B cell (primary cell): ENCODE measurements around the gene MYH7. TPM values are rescaled to one million over a fixed set of nuclear protein-coding genes. Genes with fewer than 3 reads are reported as not detected.

Experiments used
- ATAC-seq: fragments of 200-7000 bp; cut with Tn5 transposase; one replicate; pipeline ENCODE4 v1.10.0; 2021; ENCODE audit warnings: low read depth, mild to moderate bottlenecking, moderate number of reproducible peaks, moderate library complexity
- CTCF ChIA-PET: fragments of 350-600 bp; sonication (Branson Sonifier 250); formaldehyde crosslinking; loops from one replicate; lab custom pipeline; 2021; ENCODE audit warnings: antibody characterized with exemption, inconsistent platforms; lab: Charles Lee
- POLR2A ChIA-PET: fragments of 350-600 bp; sonication (Branson Sonifier 250); formaldehyde crosslinking; loops from one replicate; lab custom pipeline; 2021; ENCODE audit warnings: antibody characterized with exemption; lab: Charles Lee
- DNase-seq: peaks from one replicate; pipeline ENCODE4 v3.0.0; 2013
- H2AFZ ChIP-seq: 2 replicates; pipeline ENCODE4 v1.6.1; 2012; ENCODE audit warnings: mild to moderate bottlenecking, low read depth, low read length; ENCODE audit not compliant: insufficient read depth, poor library complexity, severe bottlenecking
- H3K27ac ChIP-seq, 2 donors: 1 replicate in 1 of 2; 2 replicates in 1 of 2; pipeline ENCODE4 v1.5.1; 2012 to 2013; ENCODE audit warnings: low read length in 2 of 2, mild to moderate bottlenecking in 2 of 2, moderate library complexity in 1 of 2
- H3K27me3 ChIP-seq, 4 experiments: fragments of 200-600 bp in 1 of 4; sonication (generic) in 1 of 4; replicated peaks in 1 of 4; 1 replicate in 2 of 4; 2 replicates in 2 of 4; pipeline versions ENCODE4 v1.6.1 to v1.7.0; 2013 to 2016; ENCODE audit warnings: low read length in 3 of 4, mild to moderate bottlenecking in 2 of 4, mixed read lengths in 1 of 4, moderate library complexity in 1 of 4; ENCODE audit not compliant: insufficient read depth in 4 of 4, control insufficient read depth in 3 of 4; ENCODE audit errors: control extremely low read depth in 1 of 4
- H3K36me3 ChIP-seq, 2 experiments: replicated peaks in 1 of 2; 1 replicate in 1 of 2; 2 replicates in 1 of 2; pipeline versions ENCODE4 v1.6.1 to v1.7.1; 2013; ENCODE audit warnings: low read length in 1 of 2; ENCODE audit not compliant: insufficient read depth in 2 of 2, control insufficient read depth in 1 of 2; ENCODE audit errors: control extremely low read depth in 1 of 2, extremely low read depth in 1 of 2
- H3K4me1 ChIP-seq, 2 donors: fragments of 200-600 bp in 1 of 2; sonication (generic) in 1 of 2; 1 replicate in 1 of 2; 2 replicates in 1 of 2; pipeline versions ENCODE4 v1.5.1 to v1.6.1; 2013 to 2017; ENCODE audit warnings: low read length in 2 of 2; ENCODE audit not compliant: control insufficient read depth in 2 of 2, insufficient read depth in 2 of 2
- H3K4me2 ChIP-seq: replicated peaks from 2 replicates; pipeline ENCODE3; 2012; ENCODE audit warnings: mild to moderate bottlenecking, low read depth, low read length; ENCODE audit not compliant: poor library complexity, severe bottlenecking
- H3K4me3 ChIP-seq, 5 experiments: fragments of 200-600 bp in 1 of 5; sonication (generic) in 1 of 5; 1 replicate in 3 of 5; 2 replicates in 2 of 5; pipeline versions ENCODE4 v1.5.1 to v1.7.0; 2011 to 2016; ENCODE audit warnings: low read length in 4 of 5, mild to moderate bottlenecking in 4 of 5, low read depth in 2 of 5, control low read depth in 1 of 5, moderate library complexity in 1 of 5; ENCODE audit not compliant: insufficient read depth in 1 of 5; ENCODE audit errors: control extremely low read depth in 1 of 5, extremely low read depth in 1 of 5
- H3K79me2 ChIP-seq: fragments of 200-600 bp; sonication (generic); one replicate; pipeline ENCODE4 v1.6.0; 2016; ENCODE audit warnings: low read length; ENCODE audit not compliant: control insufficient read depth, insufficient read depth
- H3K9ac ChIP-seq: fragments of 200-600 bp; sonication (generic); 2 replicates; pipeline ENCODE4 v1.6.1; 2017; ENCODE audit warnings: mild to moderate bottlenecking, low read length, moderate library complexity
- H3K9me3 ChIP-seq, 3 donors: one replicate each; pipeline versions ENCODE4 v1.6.1 to v1.7.1; 2013; ENCODE audit warnings: low read length in 2 of 3; ENCODE audit not compliant: control insufficient read depth in 2 of 3, insufficient read depth in 1 of 3; ENCODE audit errors: control extremely low read depth in 1 of 3
- H4K20me1 ChIP-seq: 2 replicates; pipeline ENCODE4 v1.6.0; 2012; ENCODE audit warnings: mild to moderate bottlenecking, low read length; ENCODE audit not compliant: insufficient read depth, control insufficient read depth, poor library complexity, severe bottlenecking
- H3K27ac Mint-ChIP-seq: one replicate; pipeline ENCODE4 v1.8.0; 2021; ENCODE audit warnings: mixed read lengths
- H3K27me3 Mint-ChIP-seq: one replicate; pipeline ENCODE4 v1.8.0; 2021; ENCODE audit warnings: mixed read lengths
- H3K4me1 Mint-ChIP-seq: one replicate; pipeline ENCODE4 v1.8.0; 2021; ENCODE audit warnings: mixed read lengths
- H3K4me3 Mint-ChIP-seq: one replicate; pipeline ENCODE4 v1.8.0; 2021; ENCODE audit warnings: mixed read lengths
- H3K9me3 Mint-ChIP-seq: one replicate; pipeline ENCODE4 v1.8.0; 2022; ENCODE audit warnings: mixed read lengths; ENCODE audit not compliant: insufficient read depth
- CTCF ChIP-seq: fragments of 200-600 bp; IDR thresholded peaks from one replicate; pipeline ENCODE4 v1.8.0; 2022; ENCODE audit warnings: antibody characterized with exemption, mild to moderate bottlenecking
- EZH2 ChIP-seq: IDR thresholded peaks from 2 replicates; pipeline ENCODE4 v1.6.1; 2012; ENCODE audit warnings: borderline replicate concordance, low read depth, mild to moderate bottlenecking, moderate library complexity, low read length; ENCODE audit not compliant: insufficient read depth, poor library complexity, severe bottlenecking
- WGBS: methylation state at CpG from one replicate; pipeline ENCODE4 v1.1.5; 2013; ENCODE audit warnings: missing lambda C conversion rate; ENCODE audit not compliant: insufficient coverage; 5-methylcytosine and 5-hydroxymethylcytosine counted together
- intact Hi-C: fragments of 100-400 bp; cut with micrococcal nuclease; formaldehyde crosslinking; loops from one replicate; pipeline ENCODE4 v1.10.0; 2022
- polyA plus RNA-seq: library from polyadenylated mRNA; depleted of rRNA; stranded (reverse); fragments of >200 nt; gene quantifications from 2 replicates; pipeline ENCODE4 v1.2.3, GENCODE V29; 2012
- total RNA-seq, 2 donors: library from RNA; stranded (reverse); fragments of 120-200 nt in 1 of 2; gene quantifications; 1 replicate in 1 of 2; 2 replicates in 1 of 2; pipeline versions ENCODE4 v1.2.3 to v1.2.4, GENCODE V29; 2013 to 2022

The MYH7 gene
- total and polyA plus RNA-seq, 2 donors (not counting 1 experiment from before 2014, with no cell fraction given), result not detected

DNA sequence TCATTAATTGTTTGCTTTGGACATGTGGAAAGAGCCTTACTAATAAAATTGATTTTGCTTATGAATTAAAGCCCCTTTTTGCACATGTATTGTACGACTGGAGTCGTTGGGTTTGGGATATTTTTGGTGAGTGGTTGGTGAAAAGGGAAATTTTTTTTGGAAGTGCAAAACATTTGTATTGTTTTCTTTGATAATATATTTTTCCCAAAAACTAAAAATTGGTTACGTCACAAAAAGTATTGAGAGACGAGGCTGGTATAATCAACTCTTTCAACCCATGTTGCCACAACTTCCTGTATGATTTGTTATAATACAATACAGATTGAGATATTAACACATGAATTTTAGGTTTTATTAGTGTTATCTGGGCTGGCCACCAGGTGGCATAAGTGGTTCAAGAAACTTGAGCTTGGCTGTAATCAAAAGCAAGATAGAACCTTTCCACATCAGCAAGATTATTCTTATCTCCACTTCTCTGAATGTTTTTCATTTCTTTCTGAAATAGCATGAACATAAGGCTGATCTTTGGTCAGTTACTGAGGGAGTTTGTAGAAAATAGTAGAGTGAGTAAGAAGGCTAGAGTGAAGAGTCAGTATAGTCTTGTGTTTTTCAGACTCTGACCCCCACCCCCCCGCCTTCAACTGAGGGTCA lies 42.8 kb upstream of the MYH7 start:
- ChIA-PET POLR2A (no interaction called here), CTCF (interaction anchor here (0.6 to 9.6 kb wide), 21 partner anchors 8 to 631 kb away, joined by 3 to 335 read pairs (median 4); partner anchors contain the start of genes AP1G2, NGDN, THTPA and ZFHX2)
- Histone ChIP-seq H3K79me2 (no peaks in the 10 kb centered on the region), H3K4me2 (no peak overlapping the region), H3K4me1 (no peaks in the 10 kb centered on the region), H2AFZ (no peak overlapping the region), H3K9me3 (no peaks in the 10 kb centered on the region), H3K36me3 (peaks cover 23 to 51% of the 10 kb centered on the region in 2 experiments), H3K27ac (peak overlapping the region in 1 of 2 donors; percentile 4), H3K27me3 (no peaks in the 10 kb centered on the region), H4K20me1 (no peaks in the 10 kb centered on the region), H3K4me3 (no peak overlapping the region), H3K9ac (no peak overlapping the region)
- DNase-seq (peak; percentile 79), ATAC-seq (peak; percentile 73)
- H3K4me3 Mint-ChIP-seq, result no peak overlapping the region
- no peaks in the 10 kb centered on the region for H3K4me1 Mint-ChIP-seq
- H3K27me3 Mint-ChIP-seq, result no peaks in the 10 kb centered on the region
- no peaks in the 10 kb centered on the region for H3K9me3 Mint-ChIP-seq
- H3K27ac Mint-ChIP-seq, result no peak overlapping the region
- peak; percentile 81 for TF ChIP-seq CTCF
- no peak for TF ChIP-seq EZH2
- WGBS, result no CpG with 5 or more reads among the region's 5 CpGs
- intact Hi-C loops, result loop anchor here (1.0 to 5.0 kb wide), 4 partner anchors 9 to 476 kb away; partner anchors contain the start of gene NGDN

DNA sequence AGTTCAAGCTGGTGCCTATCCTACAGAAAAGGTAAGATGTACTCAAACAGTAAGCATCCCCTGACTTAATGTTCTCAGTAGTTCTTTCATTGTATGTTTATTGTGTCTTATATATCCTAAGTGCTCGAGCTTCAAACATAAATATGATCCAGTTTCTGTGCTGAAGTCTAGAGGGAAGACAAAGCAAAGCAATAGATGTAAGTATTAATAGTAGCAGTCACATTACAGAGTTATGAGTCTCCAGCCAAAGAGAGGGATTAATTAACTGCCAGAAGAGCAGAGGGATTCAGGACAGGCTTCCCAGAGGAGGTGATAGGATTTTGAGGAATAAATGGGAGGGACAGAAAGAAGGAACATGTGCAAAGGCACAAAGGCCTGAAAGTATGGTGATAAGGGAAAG lies 35.5 kb upstream of the MYH7 start:
- POLR2A ChIA-PET, result interaction anchor here (0.5 kb wide), 1 partner anchor 81 kb away, joined by 5 read pairs; the partner anchor contains the start of gene ZFHX2
- ATAC-seq, result no peak
- H3K4me1 Mint-ChIP-seq, result peaks cover 7% of the 10 kb centered on the region
- Histone ChIP-seq H3K4me3 (no peak overlapping the region), H3K9ac (no peak overlapping the region), H3K9me3 (peaks cover 0 to 6% (median 0%) of the 10 kb centered on the region in 3 donors), H3K4me1 (peaks cover 11 to 15% of the 10 kb centered on the region in 2 donors), H2AFZ (no peak overlapping the region), H4K20me1 (peaks cover 6% of the 10 kb centered on the region), H3K36me3 (peaks cover 11 to 41% of the 10 kb centered on the region in 2 experiments), H3K79me2 (peaks cover 18% of the 10 kb centered on the region), H3K4me2 (no peak overlapping the region), H3K27ac (no peak overlapping the region), H3K27me3 (no peaks in the 10 kb centered on the region)
- peak overlapping the region; percentile 50 for H3K27ac Mint-ChIP-seq
- peaks cover 3% of the 10 kb centered on the region for H3K27me3 Mint-ChIP-seq
- no peaks in the 10 kb centered on the region for H3K9me3 Mint-ChIP-seq
- WGBS, result no CpG with 5 or more reads among the region's 1 CpG
- TF ChIP-seq CTCF (no peak), EZH2 (no peak)
- peak overlapping the region; percentile 62 for H3K4me3 Mint-ChIP-seq
- CTCF ChIA-PET, result interaction anchor here (1.6 kb wide), 1 partner anchor 89 kb away, joined by 8 read pairs; no protein-coding TSS in a partner anchor
- intact Hi-C loops, result no loop called here
- no peak for DNase-seq
